Embryonic facial prominence (tissue), 1 donor: ENCODE data around the gene ID1.
"Not testable (repeated sequence)": the region's sequence is repeated elsewhere in the genome, so short reads cannot be mapped to it uniquely, and the experiment has no call there.

Experiments used
- DNase-seq: peaks from one replicate; pipeline ENCODE4 v3.0.0-alpha.2; 2016; ENCODE audit errors: extremely low spot score

The ID1 gene

DNA sequence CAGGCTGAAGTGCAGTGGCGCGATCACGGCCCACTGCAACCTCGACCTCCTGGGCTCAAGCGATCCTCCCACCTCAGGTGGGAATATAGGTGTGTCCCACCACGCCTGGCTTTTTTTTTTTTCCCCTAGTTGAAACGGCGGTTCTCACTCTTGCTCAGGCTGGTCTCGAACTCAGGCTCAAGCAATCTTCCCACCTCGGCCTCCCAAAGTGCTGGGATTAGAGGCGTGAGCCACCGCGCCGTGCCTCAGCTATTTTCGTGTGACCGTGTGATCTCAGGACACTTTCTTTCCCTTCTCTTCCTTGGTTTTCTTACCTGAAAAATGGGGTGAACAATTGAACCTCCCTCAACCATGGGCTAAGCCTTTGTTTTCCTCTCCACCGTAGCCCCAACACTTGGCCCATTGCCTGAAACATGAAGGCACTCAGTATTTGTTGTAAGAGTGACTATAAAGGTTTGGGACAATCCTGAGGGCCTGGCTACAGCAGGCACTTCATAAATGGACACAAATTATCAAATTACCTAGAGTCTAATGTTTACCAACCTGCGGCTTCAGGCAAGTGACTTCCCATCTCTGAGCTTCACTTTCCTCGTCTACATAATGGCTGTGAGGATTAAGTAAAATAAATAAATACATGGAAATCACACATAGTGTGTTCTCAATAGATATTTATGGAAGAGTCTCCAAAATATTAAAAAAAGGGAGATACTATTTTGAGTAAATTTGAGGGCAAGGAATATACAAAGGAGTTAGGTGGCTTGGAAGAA is 31.4 kb upstream of the ID1 start:
- DNase-seq = no peak

GRCh38 chr20:31574986-31575385 is 30.1 kb upstream of the ID1 start:
- not testable (repeated sequence) for DNase-seq

DNA sequence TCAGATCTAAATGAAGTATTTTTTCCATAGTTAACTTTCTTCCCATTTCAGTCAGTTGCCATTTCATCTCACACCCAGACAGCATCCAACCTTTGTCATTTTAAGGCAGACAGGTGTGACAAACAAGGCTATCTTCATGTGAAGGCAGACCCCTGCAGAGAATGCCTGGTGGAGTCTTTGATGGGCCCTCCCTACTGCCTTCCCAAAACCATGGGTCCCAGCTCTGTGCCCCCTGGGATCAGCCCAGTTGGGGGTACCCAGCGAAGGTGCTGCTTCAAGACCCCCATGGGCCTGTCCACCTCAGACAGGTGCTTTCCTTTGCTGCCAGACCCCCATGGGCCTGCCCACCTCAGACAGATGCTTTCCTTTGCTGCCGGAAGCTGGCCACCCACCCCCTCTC is 28.3 kb upstream of the ID1 start:
- DNase-seq = no peak

GRCh38 chr20:31577194-31577593 is 27.9 kb upstream of the ID1 start:
- DNase-seq = no peak

DNA sequence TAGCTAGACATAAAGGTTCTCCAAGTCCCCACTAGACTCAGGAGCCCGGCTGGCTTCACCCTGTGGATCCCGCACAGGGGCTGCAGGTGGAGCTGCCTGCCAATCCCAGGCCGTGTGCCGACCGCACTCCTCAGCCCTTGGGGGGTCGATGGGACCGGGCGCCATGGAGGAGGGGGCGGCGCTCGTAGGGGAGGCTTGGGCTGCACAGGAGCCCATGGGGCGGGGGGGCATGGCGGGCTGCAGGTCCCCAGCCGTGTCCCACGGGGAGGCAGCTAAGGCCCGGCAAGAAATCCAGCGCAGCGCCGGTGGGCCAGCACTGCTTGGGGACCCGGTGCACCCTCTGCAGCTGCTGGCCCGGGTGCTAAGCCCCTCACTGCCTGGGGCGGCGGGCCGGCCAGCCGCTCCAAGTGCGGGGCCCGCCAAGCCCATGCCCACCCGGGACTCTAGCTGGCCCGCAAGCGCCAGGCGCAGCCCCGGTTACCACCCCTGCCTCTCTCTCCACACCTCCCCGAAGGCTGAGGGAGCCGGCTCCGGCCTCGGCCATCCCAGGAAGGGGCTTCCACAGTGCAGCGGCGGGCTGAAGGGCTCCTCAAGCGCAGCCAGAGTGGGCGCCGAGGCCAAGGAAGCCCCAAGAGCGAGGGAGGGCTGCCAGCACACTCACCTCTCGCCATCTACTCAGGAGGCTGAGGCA is 26.5 kb upstream of the ID1 start:
- no peak for DNase-seq

- no peak for DNase-seq
These were observed 25.8 kb upstream of the ID1 start for GRCh38 chr20:31579245-31579644.

DNA sequence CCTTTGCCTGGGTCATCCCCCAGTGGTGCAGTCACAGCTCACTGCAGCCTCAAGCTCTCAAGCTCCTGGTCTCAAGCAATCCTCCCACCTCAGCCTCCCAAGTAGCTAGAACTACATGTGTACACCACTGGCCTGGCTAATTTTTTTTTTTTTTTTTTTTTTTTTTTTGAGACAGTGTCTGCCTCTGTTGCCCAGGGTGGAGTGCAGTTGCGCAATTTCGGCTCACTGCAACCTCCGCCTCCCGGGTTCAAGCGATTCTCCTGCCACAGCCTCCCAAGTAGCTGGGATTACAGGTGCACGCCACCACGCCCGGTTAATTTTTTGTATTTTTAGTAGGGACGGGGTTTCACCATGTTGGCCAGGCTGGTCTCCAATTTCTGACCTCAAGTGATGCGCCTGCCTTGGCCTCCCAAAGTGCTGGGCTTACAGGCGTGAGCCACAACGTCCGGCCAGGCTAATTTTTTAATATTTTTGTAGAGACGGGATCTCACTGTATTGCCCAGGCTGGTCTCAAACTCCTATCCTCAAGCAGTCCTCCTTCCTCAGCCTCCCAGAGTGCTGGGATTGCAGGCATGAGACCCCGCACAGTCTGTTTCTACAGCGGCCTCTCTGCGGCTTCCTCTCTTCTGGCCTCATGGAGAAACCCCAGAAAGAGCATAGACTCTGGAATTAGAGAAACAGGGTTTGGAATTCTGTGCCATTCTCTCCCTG is 25.0 kb upstream of the ID1 start:
- DNase-seq = not testable (repeated sequence)

GRCh38 chr20:31580706-31581105 is 24.4 kb upstream of the ID1 start:
- no peak for DNase-seq

DNA sequence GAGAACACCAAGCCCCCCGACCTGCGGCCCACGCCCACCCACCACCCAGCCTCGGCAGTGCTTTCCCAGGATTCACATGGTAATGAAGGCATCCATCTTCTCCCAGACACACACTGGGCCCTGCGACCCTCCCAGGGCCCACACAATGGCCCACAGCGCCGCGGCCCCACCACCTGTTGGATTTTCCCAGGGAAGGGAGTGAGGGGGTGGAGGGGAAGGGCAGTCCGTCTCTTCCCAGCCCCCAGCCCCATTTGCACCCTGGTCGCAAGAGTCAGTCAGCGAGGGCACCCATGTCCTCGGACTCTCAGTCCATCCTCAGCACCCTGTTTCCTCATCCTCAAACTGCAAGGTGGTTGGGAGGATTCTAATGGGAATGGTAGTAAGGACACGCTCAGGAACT is 23.7 kb upstream of the ID1 start:
- DNase-seq = no peak

DNA sequence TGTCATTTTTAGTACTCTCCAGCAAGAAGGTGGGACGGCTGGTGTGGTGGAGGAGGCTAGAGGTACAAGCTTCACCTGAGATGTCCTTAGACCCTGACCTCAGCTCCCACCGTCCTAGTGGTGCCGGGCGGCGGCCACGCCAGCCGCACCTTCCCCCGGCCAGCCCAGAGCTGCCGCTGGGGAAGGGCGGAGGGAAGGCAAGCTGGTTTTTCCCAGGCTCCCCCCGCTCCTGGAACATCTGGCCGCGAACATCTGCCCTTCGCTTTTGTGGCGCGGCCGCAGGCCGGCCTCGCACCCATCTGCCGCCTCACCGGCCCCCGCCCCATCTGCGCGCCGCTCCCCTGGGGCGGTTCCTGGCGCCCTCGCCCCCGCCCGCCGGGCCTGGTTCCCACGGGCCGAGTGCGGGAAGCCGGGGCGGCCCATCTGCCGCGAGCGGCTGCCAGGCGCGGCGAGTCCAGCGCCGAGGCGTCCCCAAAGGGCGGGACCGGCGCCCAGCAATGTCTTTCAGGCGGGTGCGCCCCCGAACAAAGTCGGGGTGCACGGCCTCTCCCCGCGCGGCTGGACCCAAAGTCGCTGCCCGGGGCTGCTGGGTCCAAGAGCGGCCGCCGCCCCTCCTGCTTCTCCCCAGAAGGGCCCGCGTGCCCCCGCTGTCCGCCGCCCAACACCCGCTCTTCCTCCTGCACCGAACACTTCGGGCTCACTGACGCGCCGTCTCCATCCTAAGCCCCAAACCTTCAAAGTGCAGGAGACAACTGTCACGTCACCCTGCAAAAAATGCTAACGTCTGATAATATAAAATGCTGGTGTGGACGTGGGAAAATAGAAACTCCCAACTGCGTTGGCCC is 17.3 kb upstream of the ID1 start:
- no peak for DNase-seq

- no peak for DNase-seq
These were observed 14.3 kb upstream of the ID1 start for GRCh38 chr20:31590717-31591225.

DNA sequence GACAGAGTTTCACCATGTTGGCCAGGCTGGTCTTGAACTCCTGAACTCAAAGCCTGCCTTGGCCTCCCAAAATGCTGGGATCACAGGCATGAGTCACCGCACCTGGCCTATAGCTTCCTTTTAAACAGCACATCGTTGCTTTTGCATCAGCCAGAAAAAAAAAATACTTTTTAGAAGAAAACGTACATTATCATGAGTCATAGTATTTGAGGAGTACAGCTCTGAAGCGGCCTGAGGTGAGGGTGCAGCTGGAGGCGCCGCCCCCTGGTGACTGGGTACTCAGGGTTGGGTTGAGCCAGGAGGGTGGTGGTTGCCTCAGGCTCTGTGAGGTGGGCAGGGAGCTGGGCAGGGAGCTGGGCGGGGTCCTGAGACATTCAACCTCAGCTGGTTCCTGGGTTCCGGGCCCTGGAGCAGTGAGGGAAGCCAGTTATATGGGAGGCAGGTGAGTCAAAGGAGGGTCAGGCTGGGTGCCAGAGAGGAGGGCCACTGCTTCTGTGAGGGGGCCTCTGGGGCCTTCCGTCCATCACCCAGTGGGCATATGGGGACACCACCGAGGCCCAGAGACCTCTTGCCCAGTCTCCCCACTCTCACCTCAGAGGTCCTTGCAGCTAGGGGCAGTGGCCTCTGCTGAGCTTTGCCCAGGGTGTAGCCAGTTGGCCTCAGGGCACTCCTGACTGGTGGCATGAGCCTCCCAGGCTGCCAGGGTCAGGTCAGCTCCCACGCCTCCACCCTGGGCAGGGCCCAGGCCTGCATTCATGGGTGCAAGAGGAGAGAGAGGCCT is 11.7 kb upstream of the ID1 start:
- DNase-seq = no peak

- DNase-seq = no peak
These were observed 11.0 kb upstream of the ID1 start for GRCh38 chr20:31594002-31594557.

GRCh38 chr20:31594558-31595379 is 10.3 kb upstream of the ID1 start:
- DNase-seq = no peak

DNA sequence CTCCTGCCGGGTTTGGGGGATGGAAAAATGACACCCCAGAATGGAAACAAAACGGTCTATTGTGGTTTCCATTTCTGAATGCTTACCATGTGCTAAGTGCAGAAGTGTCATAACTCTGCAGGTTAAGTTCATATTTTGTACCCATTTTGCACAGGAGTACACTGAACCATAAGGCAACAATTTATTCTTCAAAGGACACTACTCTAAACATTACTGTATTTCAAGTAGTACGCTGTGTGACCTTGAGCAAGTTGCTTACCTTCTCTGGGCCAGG is 9.8 kb upstream of the ID1 start:
- no peak for DNase-seq

DNA sequence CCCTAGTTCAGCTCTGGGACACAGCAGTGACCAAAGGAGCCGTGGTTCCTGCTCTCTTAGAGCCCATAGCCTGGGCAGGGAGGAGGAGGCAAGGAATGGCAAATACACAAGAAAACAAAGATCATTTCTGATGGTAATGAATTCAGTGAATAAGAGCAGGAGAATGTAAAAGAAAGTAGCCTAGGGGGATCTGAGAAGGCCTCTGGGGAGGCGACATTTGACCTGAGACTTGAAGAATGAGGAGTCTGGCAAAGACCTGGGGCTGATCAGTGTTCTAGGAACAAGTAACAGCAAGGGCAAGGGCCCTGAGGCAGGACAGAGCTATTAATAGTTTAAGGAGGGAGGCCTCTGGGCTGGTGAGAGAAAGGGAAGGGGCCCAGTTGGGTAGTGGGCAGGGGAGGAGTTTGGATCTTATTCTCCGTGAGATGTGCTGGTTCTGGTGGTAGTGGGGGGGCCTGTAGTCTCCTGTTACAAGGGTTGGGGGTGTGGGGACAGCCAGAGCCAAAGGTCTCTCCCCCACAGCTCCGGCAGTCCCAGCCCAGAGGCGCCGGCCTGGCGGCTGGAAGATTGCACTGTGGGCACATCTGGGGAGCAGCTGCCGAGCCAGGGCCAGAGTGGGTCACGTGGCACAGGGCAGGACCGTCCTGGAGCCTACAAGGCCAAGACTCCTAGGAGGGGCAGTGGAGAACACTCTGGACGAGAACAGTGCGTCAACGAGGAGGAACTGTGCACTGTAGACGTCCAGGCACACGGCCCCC is 9.3 kb upstream of the ID1 start:
- DNase-seq = no peak

DNA sequence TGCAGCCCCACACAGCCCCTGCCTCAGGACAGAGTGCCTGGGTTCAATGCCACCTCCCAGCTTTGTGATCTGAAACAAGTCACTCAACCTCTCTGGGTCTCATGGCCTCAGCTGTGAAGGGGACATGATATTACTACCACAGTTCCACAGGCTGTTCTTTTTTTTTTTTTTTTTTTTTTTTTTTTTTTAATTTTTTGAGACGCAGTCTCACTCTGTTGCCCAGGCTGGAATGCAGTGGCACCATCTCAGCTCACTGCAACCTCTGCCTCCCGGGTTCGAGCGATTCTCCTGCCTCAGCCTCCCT is 8.7 kb upstream of the ID1 start:
- DNase-seq = not testable (repeated sequence)

DNA sequence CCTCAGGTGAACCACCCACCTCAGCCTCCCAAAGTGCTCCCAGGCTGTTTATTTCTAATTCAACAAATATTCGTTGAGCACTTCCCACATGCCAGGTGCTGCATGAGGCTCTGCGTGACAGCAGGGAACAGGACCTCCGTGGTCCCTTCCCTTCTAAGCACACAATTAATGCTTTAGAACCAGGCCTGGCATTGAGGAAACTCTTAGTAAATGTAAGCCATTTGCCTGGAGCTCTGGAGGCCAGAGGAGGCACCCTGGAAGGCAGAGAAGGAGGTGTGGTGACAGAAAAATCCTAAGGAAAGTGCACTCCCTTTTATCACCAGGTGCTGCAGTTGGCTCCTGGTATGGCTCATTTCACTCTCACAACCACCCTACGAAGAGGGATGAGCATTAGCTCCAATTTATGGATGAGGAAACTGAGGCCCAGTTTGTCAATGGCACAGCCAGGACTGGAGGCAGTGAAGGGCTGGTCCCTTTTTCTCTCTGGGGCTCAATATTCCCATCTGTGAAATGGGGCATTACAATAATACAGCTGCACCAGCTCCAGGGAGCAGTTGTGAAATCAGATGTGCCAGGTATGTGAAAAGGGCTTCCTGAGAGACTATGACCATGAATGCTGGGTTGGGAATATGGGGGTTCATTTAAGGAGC is 8.1 kb upstream of the ID1 start:
- no peak for DNase-seq

GRCh38 chr20:31597481-31597855 is 7.6 kb upstream of the ID1 start:
- DNase-seq = no peak
